ENCODE data around the gene RNF166.

DNA sequence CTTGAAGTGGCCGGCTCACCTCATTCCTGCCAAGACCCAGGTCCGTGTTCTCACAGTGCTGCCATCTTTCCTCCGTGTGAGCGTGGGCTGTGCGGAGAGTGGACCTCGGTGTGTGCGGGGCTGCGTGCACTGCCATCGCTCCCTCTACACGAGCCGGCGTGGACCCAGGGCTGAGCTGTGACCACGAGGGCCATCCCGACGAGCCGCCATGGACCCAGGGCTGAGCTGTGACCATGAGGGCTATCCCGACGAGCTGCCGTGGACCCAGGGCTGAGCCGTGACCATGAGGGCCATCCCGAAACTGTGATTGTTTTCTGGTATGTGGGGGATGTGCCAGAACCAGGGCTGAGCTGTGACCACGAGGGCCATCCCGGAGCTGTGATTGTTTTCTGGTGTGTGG is 34.4 kb downstream of the RNF166 start:
- TF ChIP-seq CTCF (conservative IDR thresholded peaks at IDR 0.05 in 1 of 2, IDR thresholded peaks at IDR 0.05 in 1 of 2; ENCODE audit: low read depth in 1 of 2, low read length in 2 of 2) (no peak), EZH2 (IDR thresholded peaks at IDR 0.05; ENCODE audit: low read length, missing control alignments) (no peak)
